K562 (cell line): Measurements from ENCODE around the gene PRKCB. TPM values are rescaled to one million over a fixed set of nuclear protein-coding genes. Genes with fewer than 3 reads are reported as not detected.

Source experiments
- CBX5 ChIP-seq: IDR thresholded peaks from 2 replicates; pipeline ENCODE4 v1.6.1; 2014; ENCODE audit warnings: low read depth, borderline replicate concordance
- KAT2B ChIP-seq: IDR thresholded peaks from one replicate; pipeline ENCODE4 v1.6.1; 2012; ENCODE audit warnings: low read depth, mild to moderate bottlenecking, control low read depth, inconsistent platforms, low read length, moderate library complexity
- TCF3 ChIP-seq: sonication (generic); formaldehyde crosslinking; IDR thresholded peaks from 2 replicates; pipeline ENCODE4 v1.4.0; 2020; ENCODE audit warnings: mild to moderate bottlenecking, missing genetic modification reagents
- ZBTB9 ChIP-seq: fragments of 450-650 bp; formaldehyde crosslinking; IDR thresholded peaks from 2 replicates; pipeline ENCODE4 v1.4.0; 2020; ENCODE audit warnings: mild to moderate bottlenecking, moderate library complexity
- ZNF311 ChIP-seq: fragments of 250-450 bp; sonication (Bioruptor Pico); IDR thresholded peaks from 2 replicates; pipeline ENCODE4 v1.4.0; 2020; ENCODE audit warnings: mild to moderate bottlenecking, moderate library complexity
- ZNF407 ChIP-seq: fragments of 450-650 bp; IDR thresholded peaks from 2 replicates; pipeline ENCODE4 v1.6.1; 2016; ENCODE audit warnings: low read depth
- polyA plus RNA-seq, 8 experiments: library from polyadenylated mRNA; depleted of rRNA in 4 of 8; stranded (reverse) in 5 of 8; unstranded in 3 of 8; fragments of >200 nt; fragmentation: Nextera tagmentation in 2 of 8; fragmentation: Illumina TruSeq in 1 of 8; extraction: Ambion mirVana in 2 of 8; extraction: Trizol in 1 of 8; gene quantifications; 2 replicates each; pipeline versions ENCODE4 v1.2.1 to v1.2.3, GENCODE V29; 2011 to 2014; ENCODE audit warnings: inconsistent platforms in 1 of 8, missing spikeins in 1 of 8
- total RNA-seq, 7 experiments: library from RNA; depleted of rRNA in 6 of 7; stranded (reverse); fragments of >200 nt in 6 of 7; fragmentation: Illumina TruSeq in 2 of 7; extraction: Trizol in 2 of 7; gene quantifications; 2 replicates each; pipeline versions ENCODE4 v1.2.1 to v1.2.3, GENCODE V29; 2011 to 2021; ENCODE audit warnings: low replicate concordance in 1 of 7
- TF ChIP-seq, protein P1 (sequence below): fragments of 200-800 bp; sonication (Bioruptor generic); IDR thresholded peaks from 2 replicates; pipeline ENCODE4 v1.6.1; 2016; ENCODE audit warnings: missing genetic modification characterization, missing compliant biosample characterization
- TF ChIP-seq, protein P2 (sequence below), 2 experiments: fragments of 450-650 bp in 1 of 2; sonication (generic) in 1 of 2; formaldehyde crosslinking in 1 of 2; IDR thresholded peaks in 1 of 2; conservative IDR thresholded peaks in 1 of 2; 2 replicates each; pipeline versions ENCODE4 v1.6.1 to v1.8.1; 2016 to 2023; ENCODE audit warnings: mild to moderate bottlenecking in 2 of 2, moderate library complexity in 2 of 2, inconsistent platforms in 1 of 2, missing genetic modification reagents in 1 of 2

The PRKCB gene
- total and polyA plus RNA-seq, 9 of the 15 experiments (the other 6 are each of a cell fraction or from before 2014, with no cell fraction given), result 49.9 to 276 (median 148) TPM

- TF ChIP-seq, protein P1, sequence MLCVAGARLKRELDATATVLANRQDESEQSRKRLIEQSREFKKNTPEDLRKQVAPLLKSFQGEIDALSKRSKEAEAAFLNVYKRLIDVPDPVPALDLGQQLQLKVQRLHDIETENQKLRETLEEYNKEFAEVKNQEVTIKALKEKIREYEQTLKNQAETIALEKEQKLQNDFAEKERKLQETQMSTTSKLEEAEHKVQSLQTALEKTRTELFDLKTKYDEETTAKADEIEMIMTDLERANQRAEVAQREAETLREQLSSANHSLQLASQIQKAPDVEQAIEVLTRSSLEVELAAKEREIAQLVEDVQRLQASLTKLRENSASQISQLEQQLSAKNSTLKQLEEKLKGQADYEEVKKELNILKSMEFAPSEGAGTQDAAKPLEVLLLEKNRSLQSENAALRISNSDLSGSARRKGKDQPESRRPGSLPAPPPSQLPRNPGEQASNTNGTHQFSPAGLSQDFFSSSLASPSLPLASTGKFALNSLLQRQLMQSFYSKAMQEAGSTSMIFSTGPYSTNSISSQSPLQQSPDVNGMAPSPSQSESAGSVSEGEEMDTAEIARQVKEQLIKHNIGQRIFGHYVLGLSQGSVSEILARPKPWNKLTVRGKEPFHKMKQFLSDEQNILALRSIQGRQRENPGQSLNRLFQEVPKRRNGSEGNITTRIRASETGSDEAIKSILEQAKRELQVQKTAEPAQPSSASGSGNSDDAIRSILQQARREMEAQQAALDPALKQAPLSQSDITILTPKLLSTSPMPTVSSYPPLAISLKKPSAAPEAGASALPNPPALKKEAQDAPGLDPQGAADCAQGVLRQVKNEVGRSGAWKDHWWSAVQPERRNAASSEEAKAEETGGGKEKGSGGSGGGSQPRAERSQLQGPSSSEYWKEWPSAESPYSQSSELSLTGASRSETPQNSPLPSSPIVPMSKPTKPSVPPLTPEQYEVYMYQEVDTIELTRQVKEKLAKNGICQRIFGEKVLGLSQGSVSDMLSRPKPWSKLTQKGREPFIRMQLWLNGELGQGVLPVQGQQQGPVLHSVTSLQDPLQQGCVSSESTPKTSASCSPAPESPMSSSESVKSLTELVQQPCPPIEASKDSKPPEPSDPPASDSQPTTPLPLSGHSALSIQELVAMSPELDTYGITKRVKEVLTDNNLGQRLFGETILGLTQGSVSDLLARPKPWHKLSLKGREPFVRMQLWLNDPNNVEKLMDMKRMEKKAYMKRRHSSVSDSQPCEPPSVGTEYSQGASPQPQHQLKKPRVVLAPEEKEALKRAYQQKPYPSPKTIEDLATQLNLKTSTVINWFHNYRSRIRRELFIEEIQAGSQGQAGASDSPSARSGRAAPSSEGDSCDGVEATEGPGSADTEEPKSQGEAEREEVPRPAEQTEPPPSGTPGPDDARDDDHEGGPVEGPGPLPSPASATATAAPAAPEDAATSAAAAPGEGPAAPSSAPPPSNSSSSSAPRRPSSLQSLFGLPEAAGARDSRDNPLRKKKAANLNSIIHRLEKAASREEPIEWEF (CRISPR knock-in tag), result 0 out of 2 replicates have a peak, but pooled peaks have one; percentile 24
- TF ChIP-seq, protein P2, sequence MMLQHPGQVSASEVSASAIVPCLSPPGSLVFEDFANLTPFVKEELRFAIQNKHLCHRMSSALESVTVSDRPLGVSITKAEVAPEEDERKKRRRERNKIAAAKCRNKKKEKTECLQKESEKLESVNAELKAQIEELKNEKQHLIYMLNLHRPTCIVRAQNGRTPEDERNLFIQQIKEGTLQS (IDR thresholded peaks at IDR 0.05), result peak; percentile 86
- TF ChIP-seq, protein P2 (CRISPR knock-in tag; conservative IDR thresholded peaks at IDR 0.05), result no peak
- TF ChIP-seq CBX5 (no peak), ZNF311 (CRISPR knock-in tag) (no peak), ZNF407 (peak; percentile 44; the same call in 1 of the 2 replicates), TCF3 (0 out of 2 replicates have a peak, but pooled peaks have one; percentile 23), ZBTB9 (CRISPR knock-in tag) (no peak), KAT2B (no peak)
Observed at GRCh38 chr16:23823475-23824384, 12.1 kb upstream of the PRKCB start (continued).
